ENCODE results near the gene SCMH1.

GRCh38 chr1:40980068-40980452, 262.0 kb downstream of the SCMH1 start:
- TF ChIP-seq CTCF (IDR thresholded peaks at IDR 0.05; ENCODE audit: poor library complexity) (no peak), EZH2 (IDR thresholded peaks at IDR 0.05; ENCODE audit: borderline replicate concordance) (no peak)

Measured in hepatocyte (in vitro differentiated cells).